Naive thymus-derived CD4-positive, alpha-beta T cell (primary cell): ENCODE measurements around the gene WFDC1. TPM values are rescaled to one million over a fixed set of nuclear protein-coding genes. Genes with fewer than 3 reads are reported as not detected.

Experiments used
- ATAC-seq: fragments of 150-1000 bp; cut with Tn5 transposase; 2 replicates; pipeline ENCODE4 v1.10.0; 2021; ENCODE audit warnings: mild to moderate bottlenecking, moderate library complexity
- CTCF ChIA-PET: fragments of 350-600 bp; sonication (Branson Sonifier 250); formaldehyde crosslinking; loops from one replicate; lab custom pipeline; 2021; ENCODE audit warnings: antibody characterized with exemption; lab: Charles Lee
- POLR2A ChIA-PET: fragments of 350-600 bp; sonication (Branson Sonifier 250); formaldehyde crosslinking; loops from one replicate; lab custom pipeline; 2021; ENCODE audit warnings: antibody characterized with exemption, inconsistent platforms; lab: Charles Lee
- DNase-seq, 9 donors: peaks; one replicate each; pipeline versions ENCODE4 v3.0.0 to v3.0.0-alpha.2; 2020 to 2022; ENCODE audit warnings: mixed read lengths in 1 of 9
- H3K27ac ChIP-seq: one replicate; pipeline ENCODE4 v1.7.0; 2013; ENCODE audit warnings: mild to moderate bottlenecking, low read depth, low read length, moderate library complexity
- H3K27me3 ChIP-seq, 2 donors: one replicate each; pipeline ENCODE4 v1.7.0; 2013; ENCODE audit warnings: low read length in 2 of 2, mild to moderate bottlenecking in 2 of 2, moderate library complexity in 2 of 2; ENCODE audit not compliant: control insufficient read depth in 2 of 2, insufficient read depth in 2 of 2
- H3K36me3 ChIP-seq, 3 experiments: 1 replicate in 2 of 3; 2 replicates in 1 of 3; pipeline ENCODE4 v1.7.0; 2013; ENCODE audit warnings: low read length in 3 of 3, mild to moderate bottlenecking in 3 of 3, moderate library complexity in 1 of 3; ENCODE audit not compliant: insufficient read depth in 3 of 3, control insufficient read depth in 2 of 3
- H3K4me1 ChIP-seq, 2 donors: one replicate each; pipeline ENCODE4 v1.7.0; 2013; ENCODE audit warnings: low read length in 2 of 2, mild to moderate bottlenecking in 2 of 2, moderate library complexity in 1 of 2; ENCODE audit not compliant: control insufficient read depth in 2 of 2, insufficient read depth in 2 of 2
- H3K4me3 ChIP-seq: 2 replicates; pipeline ENCODE4 v1.7.0; 2013; ENCODE audit warnings: mild to moderate bottlenecking, low read length
- H3K9me3 ChIP-seq, 3 experiments: 1 replicate in 2 of 3; 2 replicates in 1 of 3; pipeline ENCODE4 v1.7.0; 2013; ENCODE audit warnings: low read length in 3 of 3; ENCODE audit not compliant: control insufficient read depth in 2 of 3
- H3K27ac Mint-ChIP-seq, 9 donors: one replicate each; pipeline ENCODE4 v1.8.0; 2020 to 2022; ENCODE audit warnings: mixed read lengths in 9 of 9, mild to moderate bottlenecking in 8 of 9, moderate library complexity in 5 of 9, inconsistent platforms in 2 of 9
- H3K27me3 Mint-ChIP-seq, 5 donors: one replicate each; pipeline ENCODE4 v1.8.0; 2021 to 2022; ENCODE audit warnings: mixed read lengths in 5 of 5, mild to moderate bottlenecking in 1 of 5
- H3K36me3 Mint-ChIP-seq, 5 donors: one replicate each; pipeline ENCODE4 v1.8.0; 2020 to 2022; ENCODE audit warnings: mixed read lengths in 5 of 5, mild to moderate bottlenecking in 3 of 5, inconsistent platforms in 1 of 5
- H3K4me1 Mint-ChIP-seq, 7 donors: one replicate each; pipeline ENCODE4 v1.8.0; 2020 to 2022; ENCODE audit warnings: mixed read lengths in 7 of 7, mild to moderate bottlenecking in 3 of 7, inconsistent platforms in 1 of 7
- H3K4me3 Mint-ChIP-seq, 10 donors: one replicate each; pipeline ENCODE4 v1.8.0; 2020 to 2022; ENCODE audit warnings: mild to moderate bottlenecking in 10 of 10, mixed read lengths in 10 of 10, moderate library complexity in 6 of 10, inconsistent platforms in 2 of 10
- H3K9me3 Mint-ChIP-seq, 11 donors: one replicate each; pipeline ENCODE4 v1.8.0; 2020 to 2022; ENCODE audit warnings: mixed read lengths in 11 of 11, mild to moderate bottlenecking in 4 of 11, inconsistent platforms in 1 of 11, moderate library complexity in 1 of 11
- intact Hi-C, 2 donors: fragments of 100-400 bp; cut with micrococcal nuclease; formaldehyde crosslinking; loops; one replicate each; pipeline ENCODE4 v1.15.1; 2023
- polyA plus RNA-seq, 2 donors: library from polyadenylated mRNA; unstranded; fragments of 300-500 nt; fragmentation: Illumina TruSeq; gene quantifications; one replicate each; pipeline ENCODE4 v1.2.3, GENCODE V29; 2021
- total RNA-seq, 6 experiments: library from RNA in 5 of 6; stranded (reverse) in 5 of 6; gene quantifications; 1 replicate in 5 of 6; 2 replicates in 1 of 6; pipeline ENCODE4 v1.2.3 and lab custom pipeline; 2021 to 2026

Gene WFDC1
- total and polyA plus RNA-seq, 7 experiments from 2014 or later = not detected

DNA sequence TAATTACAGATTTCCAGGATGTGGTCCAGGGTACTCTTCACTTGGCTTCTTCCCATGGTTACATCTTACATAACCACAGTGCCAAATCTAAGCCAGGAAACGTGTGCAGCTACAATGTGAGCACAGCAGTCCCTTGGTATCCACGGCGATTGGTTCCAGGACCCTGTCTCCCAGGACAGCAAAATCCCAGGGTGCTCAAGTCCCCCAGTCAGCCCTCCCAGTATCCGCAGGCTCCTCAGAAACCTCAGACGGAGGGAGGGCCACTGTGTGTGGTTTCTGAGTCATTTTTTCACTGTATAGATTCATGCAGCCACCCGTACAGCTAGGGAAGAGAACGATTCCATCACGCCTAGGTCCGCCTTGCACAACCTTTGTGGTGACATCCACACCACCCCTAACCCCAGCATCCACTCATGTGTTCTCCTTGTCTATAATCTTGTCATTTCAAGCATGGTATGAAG lies 62.5 kb downstream of the WFDC1 start:
- Histone ChIP-seq H3K4me1 (peaks cover 0 to 10% of the 10 kb centered on the region in 2 donors), H3K9me3 (no peaks in the 10 kb centered on the region), H3K36me3 (no peaks in the 10 kb centered on the region), H3K27ac (no peak overlapping the region), H3K4me3 (no peak overlapping the region), H3K27me3 (no peaks in the 10 kb centered on the region)
- intact Hi-C loops = no loop called here
- peak in 1 of 9 donors; percentile 27 for DNase-seq
- H3K4me1 Mint-ChIP-seq = peaks cover 15 to 39% (median 22%) of the 10 kb centered on the region in 7 donors
- no peak overlapping the region for H3K4me3 Mint-ChIP-seq
- POLR2A ChIA-PET = no interaction called here
- H3K27me3 Mint-ChIP-seq = peaks cover 0 to 6% (median 4%) of the 10 kb centered on the region in 5 donors
- CTCF ChIA-PET = no interaction called here
- peaks cover 0 to 2% (median 0%) of the 10 kb centered on the region in 11 donors for H3K9me3 Mint-ChIP-seq
- peak overlapping the region in 2 of 9 donors; percentile 63 to 74 for H3K27ac Mint-ChIP-seq
- ATAC-seq = peak; percentile 86
- peaks cover 0 to 5% (median 0%) of the 10 kb centered on the region in 5 donors for H3K36me3 Mint-ChIP-seq

- H3K4me3 Mint-ChIP-seq = no peak overlapping the region
- Histone ChIP-seq H3K4me1 (peaks cover 0 to 10% of the 10 kb centered on the region in 2 donors), H3K27ac (no peak overlapping the region), H3K9me3 (no peaks in the 10 kb centered on the region), H3K27me3 (no peaks in the 10 kb centered on the region), H3K36me3 (no peaks in the 10 kb centered on the region), H3K4me3 (no peak overlapping the region)
- POLR2A ChIA-PET = no interaction called here
- peaks cover 0 to 2% (median 0%) of the 10 kb centered on the region in 5 donors for H3K27me3 Mint-ChIP-seq
- ATAC-seq (no peak), DNase-seq (no peak)
- H3K4me1 Mint-ChIP-seq = peaks cover 15 to 41% (median 22%) of the 10 kb centered on the region in 7 donors
- H3K9me3 Mint-ChIP-seq = peaks cover 0 to 2% (median 0%) of the 10 kb centered on the region in 11 donors
- intact Hi-C loops = no loop called here
- H3K27ac Mint-ChIP-seq = peak overlapping the region in 5 of 9 donors; percentile 32 to 87 (median 59)
- peaks cover 0 to 5% (median 0%) of the 10 kb centered on the region in 5 donors for H3K36me3 Mint-ChIP-seq
- CTCF ChIA-PET = no interaction called here
Measured at GRCh38 chr16:84358601-84359295, 64.1 kb downstream of the WFDC1 start.

- POLR2A ChIA-PET = no interaction called here
- DNase-seq (no peak), ATAC-seq (no peak)
- Histone ChIP-seq H3K27ac (no peak overlapping the region), H3K9me3 (no peaks in the 10 kb centered on the region), H3K36me3 (no peaks in the 10 kb centered on the region), H3K4me1 (peaks cover 0 to 10% of the 10 kb centered on the region in 2 donors), H3K27me3 (no peaks in the 10 kb centered on the region), H3K4me3 (no peak overlapping the region)
- Mint-ChIP-seq H3K36me3 (peaks cover 0 to 5% (median 0%) of the 10 kb centered on the region in 5 donors), H3K27me3 (peaks cover 0 to 6% (median 5%) of the 10 kb centered on the region in 5 donors), H3K4me3 (no peak overlapping the region), H3K4me1 (peaks cover 15 to 41% (median 22%) of the 10 kb centered on the region in 7 donors), H3K9me3 (peaks cover 0 to 3% (median 0%) of the 10 kb centered on the region in 11 donors), H3K27ac (peak overlapping the region in 6 of 9 donors; percentile 32 to 87 (median 66))
- CTCF ChIA-PET = no interaction called here
- intact Hi-C loops = no loop called here
Measured at GRCh38 chr16:84359326-84359725, 64.6 kb downstream of the WFDC1 start.

DNA sequence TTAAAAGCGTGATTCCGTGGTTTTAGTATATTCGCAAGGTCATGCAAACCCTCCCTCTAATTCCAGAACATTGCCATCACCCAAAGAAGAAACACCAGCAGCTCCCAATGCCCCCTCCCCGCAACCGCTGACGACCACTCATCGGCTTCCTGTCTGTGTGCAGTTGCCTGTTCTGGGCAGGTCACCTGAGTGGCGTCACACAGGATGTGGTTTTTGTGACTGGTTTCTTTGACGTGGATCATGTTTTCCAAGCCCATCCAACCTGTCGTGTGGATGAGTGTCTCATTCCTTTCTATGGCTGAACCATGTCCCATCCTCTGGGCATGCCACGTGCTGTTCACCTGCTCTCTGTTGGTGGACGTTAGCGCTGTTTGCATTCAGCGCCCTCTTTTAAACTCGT lies 65.5 kb downstream of the WFDC1 start:
- Mint-ChIP-seq H3K4me1 (peaks cover 15 to 41% (median 22%) of the 10 kb centered on the region in 7 donors), H3K36me3 (peaks cover 0 to 5% (median 0%) of the 10 kb centered on the region in 5 donors), H3K27ac (peak overlapping the region; percentile 3 to 87 (median 67)), H3K27me3 (peaks cover 0 to 11% (median 7%) of the 10 kb centered on the region in 5 donors), H3K9me3 (peaks cover 0 to 3% (median 0%) of the 10 kb centered on the region in 11 donors), H3K4me3 (peak overlapping the region in 6 of 10 donors; percentile 22 to 61 (median 36))
- no peak overlapping the region for H3K4me3 ChIP-seq
- no peaks in the 10 kb centered on the region for H3K36me3 ChIP-seq
- peak in 8 of 9 donors; percentile 32 to 54 (median 44) for DNase-seq
- H3K27ac ChIP-seq = no peak overlapping the region
- POLR2A ChIA-PET = no interaction called here
- intact Hi-C loops = no loop called here
- no peaks in the 10 kb centered on the region for H3K9me3 ChIP-seq
- CTCF ChIA-PET = no interaction called here
- peak; percentile 36 for ATAC-seq
- peaks cover 0 to 10% of the 10 kb centered on the region in 2 donors for H3K4me1 ChIP-seq
- no peaks in the 10 kb centered on the region for H3K27me3 ChIP-seq

DNA sequence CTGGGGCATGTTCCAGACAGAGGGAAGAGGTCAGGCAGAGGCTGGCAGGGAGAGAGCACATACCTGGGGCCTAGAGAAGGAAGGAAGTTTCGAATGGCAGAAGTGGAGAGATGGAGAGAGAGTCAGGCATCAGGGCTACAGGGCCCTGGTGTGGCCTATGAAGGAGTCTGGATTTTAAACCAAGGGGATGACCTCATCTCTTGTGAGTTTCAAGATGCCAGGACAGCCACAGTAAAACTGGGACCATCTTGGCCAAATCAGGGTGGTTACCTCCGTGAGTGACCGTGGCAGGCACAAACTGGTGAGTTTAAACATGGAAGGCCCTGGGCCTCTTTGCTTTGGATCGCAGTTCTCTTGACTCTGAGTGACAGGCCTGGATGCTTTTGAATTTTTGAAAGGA lies 66.1 kb downstream of the WFDC1 start:
- POLR2A ChIA-PET = no interaction called here
- Histone ChIP-seq H3K9me3 (no peaks in the 10 kb centered on the region), H3K27ac (no peak overlapping the region), H3K27me3 (no peaks in the 10 kb centered on the region), H3K4me3 (no peak overlapping the region), H3K4me1 (peaks cover 0 to 10% of the 10 kb centered on the region in 2 donors), H3K36me3 (no peaks in the 10 kb centered on the region)
- peak overlapping the region in 1 of 10 donors; percentile 61 for H3K4me3 Mint-ChIP-seq
- peak overlapping the region; percentile 3 to 87 (median 67) for H3K27ac Mint-ChIP-seq
- H3K4me1 Mint-ChIP-seq = peaks cover 15 to 41% (median 22%) of the 10 kb centered on the region in 7 donors
- CTCF ChIA-PET = no interaction called here
- peaks cover 0 to 5% (median 0%) of the 10 kb centered on the region in 5 donors for H3K36me3 Mint-ChIP-seq
- intact Hi-C loops = no loop called here
- no peak for ATAC-seq
- peaks cover 0 to 3% (median 0%) of the 10 kb centered on the region in 11 donors for H3K9me3 Mint-ChIP-seq
- DNase-seq = no peak
- H3K27me3 Mint-ChIP-seq = peaks cover 0 to 12% (median 7%) of the 10 kb centered on the region in 5 donors

- Histone ChIP-seq H3K27me3 (no peaks in the 10 kb centered on the region), H3K4me1 (peaks cover 0 to 10% of the 10 kb centered on the region in 2 donors), H3K36me3 (no peaks in the 10 kb centered on the region), H3K4me3 (no peak overlapping the region), H3K27ac (no peak overlapping the region), H3K9me3 (no peaks in the 10 kb centered on the region)
- H3K4me1 Mint-ChIP-seq = peaks cover 15 to 45% (median 22%) of the 10 kb centered on the region in 7 donors
- H3K36me3 Mint-ChIP-seq = peaks cover 0 to 5% (median 0%) of the 10 kb centered on the region in 5 donors
- H3K4me3 Mint-ChIP-seq = no peak overlapping the region
- peaks cover 0 to 1% (median 0%) of the 10 kb centered on the region in 11 donors for H3K9me3 Mint-ChIP-seq
- DNase-seq (no peak), ATAC-seq (no peak)
- ChIA-PET POLR2A (no interaction called here), CTCF (no interaction called here)
- peaks cover 4 to 20% (median 11%) of the 10 kb centered on the region in 5 donors for H3K27me3 Mint-ChIP-seq
- peak overlapping the region in 2 of 9 donors; percentile 56 to 87 for H3K27ac Mint-ChIP-seq
- intact Hi-C loops = no loop called here
Measured at GRCh38 chr16:84361546-84361945, 66.9 kb downstream of the WFDC1 start.
